GM18505 (cell line): ENCODE results near the gene ZNF714.
"Not testable (repeated sequence)": the region's sequence is repeated elsewhere in the genome, so short reads cannot be mapped to it uniquely, and the experiment has no call there.

Experiments
- ATAC-seq: cut with Tn5 transposase; IDR thresholded peaks from one replicate; pipeline ENCODE4 v1.9.1; 2021; ENCODE audit not compliant: unreplicated experiment
- POLR2A ChIP-seq: IDR thresholded peaks from 4 replicates; pipeline ENCODE4 v1.6.1; 2011; ENCODE audit warnings: borderline replicate concordance; ENCODE audit not compliant: insufficient read depth, insufficient read length; ENCODE audit errors: extremely low read depth

ZNF714 gene

GRCh38 chr19:21110183-21110582, 28.2 kb downstream of the ZNF714 start:
- TF ChIP-seq POLR2A: no peak
- ATAC-seq: no peak

- ATAC-seq: no peak
- no peak for TF ChIP-seq POLR2A
Observed at GRCh38 chr19:21115430-21115829, 33.4 kb downstream of the ZNF714 start.

GRCh38 chr19:21117041-21117907, 35.3 kb downstream of the ZNF714 start:
- TF ChIP-seq POLR2A: no peak
- ATAC-seq: no peak

GRCh38 chr19:21126078-21126477, 44.1 kb downstream of the ZNF714 start:
- TF ChIP-seq POLR2A: no peak
- ATAC-seq: no peak

GRCh38 chr19:21127001-21127400, 45.0 kb downstream of the ZNF714 start:
- no peak for ATAC-seq
- TF ChIP-seq POLR2A: no peak

- no peak for ATAC-seq
- TF ChIP-seq POLR2A: no peak
Observed at GRCh38 chr19:21127898-21128297, 45.9 kb downstream of the ZNF714 start.

GRCh38 chr19:21128901-21129698, 47.1 kb downstream of the ZNF714 start:
- no peak for ATAC-seq
- TF ChIP-seq POLR2A: no peak

GRCh38 chr19:21130097-21130775, 48.2 kb downstream of the ZNF714 start:
- no peak for TF ChIP-seq POLR2A
- no peak for ATAC-seq

- no peak for TF ChIP-seq POLR2A
- ATAC-seq: no peak
Observed at GRCh38 chr19:21133633-21134032, 51.6 kb downstream of the ZNF714 start.

- no peak for TF ChIP-seq POLR2A
- no peak for ATAC-seq
Observed at GRCh38 chr19:21134934-21135366, 52.9 kb downstream of the ZNF714 start.

- no peak for ATAC-seq
- TF ChIP-seq POLR2A: no peak
Observed at GRCh38 chr19:21135433-21135832, 53.4 kb downstream of the ZNF714 start.

- no peak for ATAC-seq
- TF ChIP-seq POLR2A: no peak
Observed at GRCh38 chr19:21138130-21138529, 56.1 kb downstream of the ZNF714 start.

- ATAC-seq: not testable (repeated sequence)
Observed at GRCh38 chr19:21141006-21141405, 59.0 kb downstream of the ZNF714 start.
